ENCODE data around the gene ITGB2.

The ITGB2 gene

GRCh38 chr21:44921928-44922327 lies 1.2 kb upstream of the ITGB2 start:
- Mint-ChIP-seq H3K36me3 (ENCODE audit: low read depth) (no peaks in the 10 kb centered on the region), H3K4me3 (no peak overlapping the region), H3K4me1 (peaks cover 15% of the 10 kb centered on the region), H3K9me3 (peaks cover 14% of the 10 kb centered on the region), H3K27ac (no peak overlapping the region), H3K27me3 (ENCODE audit: low read depth) (peaks cover 94% of the 10 kb centered on the region)
- TF ChIP-seq CTCF (IDR thresholded peaks at IDR 0.05; ENCODE audit: unreplicated experiment in 3 of 3): no peak

- peaks cover 14% of the 10 kb centered on the region for H3K9me3 Mint-ChIP-seq
- no peaks in the 10 kb centered on the region for H3K36me3 Mint-ChIP-seq (ENCODE audit: low read depth)
- peaks cover 10% of the 10 kb centered on the region for H3K4me1 Mint-ChIP-seq
- H3K4me3 Mint-ChIP-seq: no peak overlapping the region
- H3K27me3 Mint-ChIP-seq (ENCODE audit: low read depth): peaks cover 97% of the 10 kb centered on the region
- H3K27ac Mint-ChIP-seq: no peak overlapping the region
- no peak for TF ChIP-seq CTCF (IDR thresholded peaks at IDR 0.05; ENCODE audit: unreplicated experiment in 3 of 3)
Observed at GRCh38 chr21:44919913-44920693, 596 bp downstream of the ITGB2 start.

GRCh38 chr21:44919111-44919912 lies 1.4 kb downstream of the ITGB2 start:
- no peaks in the 10 kb centered on the region for H3K36me3 Mint-ChIP-seq (ENCODE audit: low read depth)
- peaks cover 5% of the 10 kb centered on the region for H3K4me1 Mint-ChIP-seq
- peaks cover 14% of the 10 kb centered on the region for H3K9me3 Mint-ChIP-seq
- TF ChIP-seq CTCF (IDR thresholded peaks at IDR 0.05; ENCODE audit: unreplicated experiment in 3 of 3): no peak
- H3K27me3 Mint-ChIP-seq (ENCODE audit: low read depth): peaks cover 94% of the 10 kb centered on the region
- H3K4me3 Mint-ChIP-seq: no peak overlapping the region
- no peak overlapping the region for H3K27ac Mint-ChIP-seq

- Mint-ChIP-seq H3K27ac (no peak overlapping the region), H3K4me1 (peaks cover 5% of the 10 kb centered on the region), H3K36me3 (ENCODE audit: low read depth) (no peaks in the 10 kb centered on the region), H3K9me3 (peaks cover 10% of the 10 kb centered on the region), H3K4me3 (peak overlapping the region in 2 of 3 experiments; percentile 43 to 51), H3K27me3 (ENCODE audit: low read depth) (peaks cover 89% of the 10 kb centered on the region)
- no peak for TF ChIP-seq CTCF (IDR thresholded peaks at IDR 0.05; ENCODE audit: unreplicated experiment in 3 of 3)
Observed at GRCh38 chr21:44918581-44919033, 2.1 kb downstream of the ITGB2 start.

GRCh38 chr21:44918107-44918470 lies 2.6 kb downstream of the ITGB2 start:
- Mint-ChIP-seq H3K4me3 (no peak overlapping the region), H3K4me1 (peaks cover 5% of the 10 kb centered on the region), H3K36me3 (ENCODE audit: low read depth) (no peaks in the 10 kb centered on the region), H3K27ac (no peak overlapping the region), H3K27me3 (ENCODE audit: low read depth) (peaks cover 83% of the 10 kb centered on the region), H3K9me3 (peaks cover 8% of the 10 kb centered on the region)
- no peak for TF ChIP-seq CTCF (IDR thresholded peaks at IDR 0.05; ENCODE audit: unreplicated experiment in 3 of 3)
